ENCODE data around the gene PLPP4. TPM values are rescaled to one million over a fixed set of nuclear protein-coding genes. Genes with fewer than 3 reads are reported as not detected.

Gene PLPP4
- total and polyA plus RNA-seq, 4 donors: 0.18 to 0.51 TPM; not detected in 2

DNA sequence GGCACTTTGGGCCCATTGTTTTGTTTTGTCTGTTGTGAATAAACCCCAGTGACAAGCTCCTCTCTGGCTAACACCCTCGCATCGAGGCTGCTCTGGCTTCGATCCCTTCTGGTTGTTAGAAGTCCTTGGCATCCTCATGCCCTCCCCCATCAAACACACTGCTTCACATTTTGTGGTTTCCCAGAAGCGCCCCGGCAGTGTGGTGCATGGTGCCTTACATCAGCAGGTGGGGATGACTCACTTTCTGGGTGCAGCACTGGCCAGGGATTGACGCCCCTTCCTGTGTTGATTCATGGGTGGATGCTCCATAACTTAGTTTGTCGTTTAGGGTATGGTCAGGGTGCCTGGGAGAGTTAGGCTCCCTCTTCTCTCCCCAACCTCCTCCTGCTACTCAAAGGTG is 51.4 kb downstream of the PLPP4 start:
- ATAC-seq (ENCODE audit: insufficient read depth, low FRiP score): no peak
- Histone ChIP-seq H3K4me3 (no peak overlapping the region), H3K9me3 (ENCODE audit: control insufficient read depth in 4 of 4, insufficient read depth in 3 of 4, low read length in 3 of 4) (peaks cover 0 to 3% (median 1%) of the 10 kb centered on the region in 4 donors), H3K4me1 (ENCODE audit: control insufficient read depth in 5 of 5, insufficient read depth in 5 of 5, low read length in 5 of 5) (no peaks in the 10 kb centered on the region), H3K27me3 (ENCODE audit: control insufficient read depth in 3 of 3, insufficient read depth in 3 of 3, low read length in 2 of 3) (peaks cover 0 to 4% (median 0%) of the 10 kb centered on the region in 3 donors), H3K27ac (ENCODE audit: low read depth in 1 of 2, low read length in 1 of 2) (no peak overlapping the region), H3K9ac (ENCODE audit: insufficient read depth in 1 of 2, low read length in 2 of 2) (no peak overlapping the region), H3K36me3 (ENCODE audit: control insufficient read depth in 4 of 4, insufficient read depth in 4 of 4, low read length in 4 of 4) (no peaks in the 10 kb centered on the region)
- DNase-seq: no peak
- 72 to 77% methylated on average over 7 of the region's 7 CpGs for WGBS, 2 donors
- no peak for TF ChIP-seq CTCF (IDR thresholded peaks at IDR 0.05; ENCODE audit: control extremely low read depth, extremely low read depth)

GRCh38 chr10:120508966-120509365 is 51.9 kb downstream of the PLPP4 start:
- H3K36me3 ChIP-seq (ENCODE audit: control insufficient read depth in 4 of 4, insufficient read depth in 4 of 4, low read length in 4 of 4): no peaks in the 10 kb centered on the region
- ATAC-seq (ENCODE audit: insufficient read depth, low FRiP score): no peak
- no peak overlapping the region for H3K9ac ChIP-seq (ENCODE audit: insufficient read depth in 1 of 2, low read length in 2 of 2)
- H3K4me1 ChIP-seq (ENCODE audit: control insufficient read depth in 5 of 5, insufficient read depth in 5 of 5, low read length in 5 of 5): no peaks in the 10 kb centered on the region
- no peak overlapping the region for H3K4me3 ChIP-seq
- no peak for TF ChIP-seq CTCF (IDR thresholded peaks at IDR 0.05; ENCODE audit: control extremely low read depth, extremely low read depth)
- H3K9me3 ChIP-seq (ENCODE audit: control insufficient read depth in 4 of 4, insufficient read depth in 3 of 4, low read length in 3 of 4): peaks cover 0 to 3% (median 1%) of the 10 kb centered on the region in 4 donors
- no peak for DNase-seq
- peaks cover 0 to 4% (median 0%) of the 10 kb centered on the region in 3 donors for H3K27me3 ChIP-seq (ENCODE audit: control insufficient read depth in 3 of 3, insufficient read depth in 3 of 3, low read length in 2 of 3)
- H3K27ac ChIP-seq (ENCODE audit: low read depth in 1 of 2, low read length in 1 of 2): no peak overlapping the region
- WGBS, 2 donors: 76 to 85% methylated on average over 1 of the region's 1 CpG

GRCh38 chr10:120511165-120511564 is 54.1 kb downstream of the PLPP4 start:
- Histone ChIP-seq H3K9me3 (ENCODE audit: control insufficient read depth in 4 of 4, insufficient read depth in 3 of 4, low read length in 3 of 4) (peaks cover 0 to 5% (median 1%) of the 10 kb centered on the region in 4 donors), H3K36me3 (ENCODE audit: control insufficient read depth in 4 of 4, insufficient read depth in 4 of 4, low read length in 4 of 4) (no peaks in the 10 kb centered on the region), H3K4me3 (no peak overlapping the region), H3K27ac (ENCODE audit: low read depth in 1 of 2, low read length in 1 of 2) (no peak overlapping the region), H3K4me1 (ENCODE audit: control insufficient read depth in 5 of 5, insufficient read depth in 5 of 5, low read length in 5 of 5) (no peaks in the 10 kb centered on the region), H3K9ac (ENCODE audit: insufficient read depth in 1 of 2, low read length in 2 of 2) (no peak overlapping the region), H3K27me3 (ENCODE audit: control insufficient read depth in 3 of 3, insufficient read depth in 3 of 3, low read length in 2 of 3) (peaks cover 0 to 4% (median 0%) of the 10 kb centered on the region in 3 donors)
- ATAC-seq (ENCODE audit: insufficient read depth, low FRiP score) (no peak), DNase-seq (no peak)
- WGBS, 2 donors: 80 to 87% methylated on average over 3 of the region's 3 CpGs
- TF ChIP-seq CTCF (IDR thresholded peaks at IDR 0.05; ENCODE audit: control extremely low read depth, extremely low read depth): no peak

- no peaks in the 10 kb centered on the region for H3K4me1 ChIP-seq (ENCODE audit: control insufficient read depth in 5 of 5, insufficient read depth in 5 of 5, low read length in 5 of 5)
These were observed 56.3 kb downstream of the PLPP4 start for GRCh38 chr10:120513307-120513796.

More at GRCh38 chr10:120513307-120513796, 56.3 kb downstream of the PLPP4 start:
- no peak for ATAC-seq (ENCODE audit: insufficient read depth, low FRiP score)
- 60 to 70% methylated on average over 3 of the region's 3 CpGs for WGBS, 2 donors
- H3K4me3 ChIP-seq: no peak overlapping the region
- TF ChIP-seq CTCF (IDR thresholded peaks at IDR 0.05; ENCODE audit: control extremely low read depth, extremely low read depth): no peak
- H3K36me3 ChIP-seq (ENCODE audit: control insufficient read depth in 4 of 4, insufficient read depth in 4 of 4, low read length in 4 of 4): no peaks in the 10 kb centered on the region
- no peak overlapping the region for H3K27ac ChIP-seq (ENCODE audit: low read depth in 1 of 2, low read length in 1 of 2)
- peaks cover 0 to 6% (median 1%) of the 10 kb centered on the region in 4 donors for H3K9me3 ChIP-seq (ENCODE audit: control insufficient read depth in 4 of 4, insufficient read depth in 3 of 4, low read length in 3 of 4)
- DNase-seq: no peak
- no peak overlapping the region for H3K9ac ChIP-seq (ENCODE audit: insufficient read depth in 1 of 2, low read length in 2 of 2)
- peaks cover 0 to 4% (median 0%) of the 10 kb centered on the region in 3 donors for H3K27me3 ChIP-seq (ENCODE audit: control insufficient read depth in 3 of 3, insufficient read depth in 3 of 3, low read length in 2 of 3)
